Stomach smooth muscle (tissue), 2 donors: Measurements from ENCODE around the gene ALK.

ENCODE experiments used
- H3K27ac ChIP-seq: one replicate; pipeline ENCODE4 v1.7.0; 2013; ENCODE audit warnings: mild to moderate bottlenecking, low read length, inconsistent platforms
- H3K27me3 ChIP-seq, 2 donors: one replicate each; pipeline ENCODE4 v1.7.0; 2013; ENCODE audit warnings: low read length in 2 of 2; ENCODE audit not compliant: insufficient read depth in 2 of 2, control insufficient read depth in 1 of 2
- H3K36me3 ChIP-seq, 2 donors: one replicate each; pipeline ENCODE4 v1.7.0; 2013; ENCODE audit warnings: low read length in 2 of 2; ENCODE audit not compliant: control insufficient read depth in 2 of 2, insufficient read depth in 2 of 2
- H3K4me1 ChIP-seq: one replicate; pipeline ENCODE4 v1.7.0; 2013; ENCODE audit warnings: low read length; ENCODE audit not compliant: control insufficient read depth, insufficient read depth
- H3K4me3 ChIP-seq, 2 donors: one replicate each; pipeline ENCODE4 v1.7.0; 2013; ENCODE audit warnings: low read length in 2 of 2
- H3K9ac ChIP-seq, 2 donors: one replicate each; pipeline ENCODE4 v1.7.0; 2013; ENCODE audit warnings: low read length in 2 of 2, mild to moderate bottlenecking in 1 of 2
- H3K9me3 ChIP-seq, 2 donors: one replicate each; pipeline ENCODE4 v1.7.0; 2013; ENCODE audit warnings: low read length in 2 of 2; ENCODE audit not compliant: control insufficient read depth in 2 of 2
- donor health status: healthy.
- donor health status: Pancreatic carcinoma.

ALK gene

GRCh38 chr2:29583548-29584156 lies 337.7 kb downstream of the ALK start:
- Histone ChIP-seq H3K9ac (no peak overlapping the region), H3K27me3 (no peaks in the 10 kb centered on the region), H3K4me1 (no peaks in the 10 kb centered on the region), H3K4me3 (no peak overlapping the region), H3K36me3 (no peaks in the 10 kb centered on the region), H3K27ac (no peak overlapping the region), H3K9me3 (peaks cover 0 to 3% of the 10 kb centered on the region in 2 donors)

GRCh38 chr2:29583104-29583503 lies 338.3 kb downstream of the ALK start:
- no peak overlapping the region for H3K9ac ChIP-seq
- peaks cover 0 to 3% of the 10 kb centered on the region in 2 donors for H3K9me3 ChIP-seq
- no peaks in the 10 kb centered on the region for H3K4me1 ChIP-seq
- no peak overlapping the region for H3K4me3 ChIP-seq
- H3K36me3 ChIP-seq, result no peaks in the 10 kb centered on the region
- no peak overlapping the region for H3K27ac ChIP-seq
- no peaks in the 10 kb centered on the region for H3K27me3 ChIP-seq

- H3K9ac ChIP-seq, result no peak overlapping the region
- no peak overlapping the region for H3K27ac ChIP-seq
- H3K4me1 ChIP-seq, result no peaks in the 10 kb centered on the region
- no peaks in the 10 kb centered on the region for H3K36me3 ChIP-seq
- H3K4me3 ChIP-seq, result no peak overlapping the region
- H3K27me3 ChIP-seq, result peaks cover 0 to 2% of the 10 kb centered on the region in 2 donors
- H3K9me3 ChIP-seq, result peaks cover 0 to 3% of the 10 kb centered on the region in 2 donors
Observed at GRCh38 chr2:29582062-29582461, 339.3 kb downstream of the ALK start.

- H3K27me3 ChIP-seq, result peaks cover 0 to 2% of the 10 kb centered on the region in 2 donors
- H3K27ac ChIP-seq, result no peak overlapping the region
- H3K4me3 ChIP-seq, result no peak overlapping the region
Observed at GRCh38 chr2:29580223-29580622, 341.2 kb downstream of the ALK start.

GRCh38 chr2:29579495-29580169 lies 341.8 kb downstream of the ALK start:
- no peak overlapping the region for H3K27ac ChIP-seq
- H3K4me1 ChIP-seq, result no peaks in the 10 kb centered on the region
- no peak overlapping the region for H3K4me3 ChIP-seq
- H3K9me3 ChIP-seq, result peaks cover 0 to 3% of the 10 kb centered on the region in 2 donors
- H3K27me3 ChIP-seq, result peaks cover 0 to 2% of the 10 kb centered on the region in 2 donors
- H3K36me3 ChIP-seq, result no peaks in the 10 kb centered on the region
- H3K9ac ChIP-seq, result no peak overlapping the region

More at GRCh38 chr2:29580223-29580622, 341.2 kb downstream of the ALK start:
- Histone ChIP-seq H3K4me1 (no peaks in the 10 kb centered on the region), H3K9ac (no peak overlapping the region), H3K9me3 (peaks cover 0 to 3% of the 10 kb centered on the region in 2 donors), H3K36me3 (no peaks in the 10 kb centered on the region)

- H3K9ac ChIP-seq, result no peak overlapping the region
- H3K9me3 ChIP-seq, result peaks cover 0 to 3% of the 10 kb centered on the region in 2 donors
- no peaks in the 10 kb centered on the region for H3K4me1 ChIP-seq
- H3K4me3 ChIP-seq, result no peak overlapping the region
- no peaks in the 10 kb centered on the region for H3K36me3 ChIP-seq
- H3K27ac ChIP-seq, result no peak overlapping the region
- peaks cover 0 to 2% of the 10 kb centered on the region in 2 donors for H3K27me3 ChIP-seq
Observed at GRCh38 chr2:29578084-29578598, 343.2 kb downstream of the ALK start.

GRCh38 chr2:29576231-29576630 lies 345.2 kb downstream of the ALK start:
- peaks cover 0 to 3% of the 10 kb centered on the region in 2 donors for H3K9me3 ChIP-seq
- no peak overlapping the region for H3K9ac ChIP-seq
- no peaks in the 10 kb centered on the region for H3K4me1 ChIP-seq
- no peaks in the 10 kb centered on the region for H3K36me3 ChIP-seq
- no peak overlapping the region for H3K27ac ChIP-seq
- H3K4me3 ChIP-seq, result no peak overlapping the region
- peaks cover 0 to 2% of the 10 kb centered on the region in 2 donors for H3K27me3 ChIP-seq

- no peaks in the 10 kb centered on the region for H3K4me1 ChIP-seq
- peaks cover 0 to 2% of the 10 kb centered on the region in 2 donors for H3K9me3 ChIP-seq
- H3K4me3 ChIP-seq, result no peak overlapping the region
- no peaks in the 10 kb centered on the region for H3K36me3 ChIP-seq
- no peak overlapping the region for H3K9ac ChIP-seq
- H3K27ac ChIP-seq, result no peak overlapping the region
- H3K27me3 ChIP-seq, result peaks cover 0 to 2% of the 10 kb centered on the region in 2 donors
Observed at GRCh38 chr2:29575370-29575890, 346.0 kb downstream of the ALK start.

GRCh38 chr2:29573612-29574011 lies 347.8 kb downstream of the ALK start:
- Histone ChIP-seq H3K9ac (no peak overlapping the region), H3K27ac (no peak overlapping the region), H3K27me3 (peaks cover 0 to 2% of the 10 kb centered on the region in 2 donors), H3K4me1 (no peaks in the 10 kb centered on the region), H3K9me3 (no peaks in the 10 kb centered on the region), H3K4me3 (no peak overlapping the region), H3K36me3 (no peaks in the 10 kb centered on the region)

- no peak overlapping the region for H3K27ac ChIP-seq
- H3K9ac ChIP-seq, result no peak overlapping the region
- no peaks in the 10 kb centered on the region for H3K36me3 ChIP-seq
- H3K4me3 ChIP-seq, result no peak overlapping the region
- H3K27me3 ChIP-seq, result peaks cover 0 to 2% of the 10 kb centered on the region in 2 donors
- no peaks in the 10 kb centered on the region for H3K9me3 ChIP-seq
- no peaks in the 10 kb centered on the region for H3K4me1 ChIP-seq
Observed at GRCh38 chr2:29573147-29573546, 348.2 kb downstream of the ALK start.

GRCh38 chr2:29570539-29570938 lies 350.8 kb downstream of the ALK start:
- Histone ChIP-seq H3K4me1 (no peaks in the 10 kb centered on the region), H3K36me3 (no peaks in the 10 kb centered on the region), H3K27me3 (no peaks in the 10 kb centered on the region), H3K9ac (no peak overlapping the region), H3K9me3 (no peaks in the 10 kb centered on the region), H3K27ac (no peak overlapping the region), H3K4me3 (no peak overlapping the region)
